GM12872 (cell line): Measurements from ENCODE around the gene RAB3C.

Experiments
- TF ChIP-seq, protein P1 (sequence below): IDR thresholded peaks from 3 replicates; pipeline ENCODE4 v1.5.1; 2011; ENCODE audit warnings: low read depth, mild to moderate bottlenecking, low read length, moderate library complexity; ENCODE audit not compliant: insufficient read depth

Gene RAB3C, protein sequence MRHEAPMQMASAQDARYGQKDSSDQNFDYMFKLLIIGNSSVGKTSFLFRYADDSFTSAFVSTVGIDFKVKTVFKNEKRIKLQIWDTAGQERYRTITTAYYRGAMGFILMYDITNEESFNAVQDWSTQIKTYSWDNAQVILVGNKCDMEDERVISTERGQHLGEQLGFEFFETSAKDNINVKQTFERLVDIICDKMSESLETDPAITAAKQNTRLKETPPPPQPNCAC

DNA sequence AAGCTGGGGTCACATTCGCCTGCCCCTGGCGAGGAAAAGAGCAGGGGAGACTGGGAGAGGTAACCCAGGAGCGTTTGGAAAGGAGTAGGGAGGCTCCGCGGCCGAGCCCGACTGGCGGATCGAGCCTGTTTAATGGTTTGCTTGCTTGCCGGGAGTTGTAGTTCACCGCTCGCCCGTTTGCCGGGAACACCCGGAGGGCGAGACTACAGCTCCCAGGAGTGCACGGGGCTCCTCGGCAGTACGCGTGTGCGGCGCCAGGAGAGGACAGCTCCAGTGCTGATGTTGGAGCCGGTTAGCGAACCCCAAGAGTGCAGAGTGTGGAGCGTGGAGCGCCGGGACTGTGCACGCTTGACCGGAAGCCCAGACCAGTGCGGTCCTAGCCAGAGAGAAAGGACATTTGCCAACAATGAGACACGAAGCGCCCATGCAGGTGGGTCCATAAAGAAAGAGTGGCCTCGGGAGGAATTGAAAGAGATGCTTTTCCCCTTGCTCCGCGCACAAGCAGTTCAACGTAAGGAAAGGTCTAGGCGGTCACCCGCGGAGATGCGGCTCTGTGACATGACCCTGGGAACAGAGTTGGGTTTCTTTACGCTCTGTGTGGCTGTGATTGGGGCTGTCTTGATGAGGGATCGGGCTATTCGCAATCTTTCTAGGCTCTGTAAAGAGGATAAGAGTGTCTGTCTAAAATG, at the start of gene RAB3C:
Gene RAB3C, plus strand, starts transcription at position 273 of the 689 bp plus-strand sequence. Its CDS starts 134 bp downstream, at position 407.
- TF ChIP-seq, protein P1, sequence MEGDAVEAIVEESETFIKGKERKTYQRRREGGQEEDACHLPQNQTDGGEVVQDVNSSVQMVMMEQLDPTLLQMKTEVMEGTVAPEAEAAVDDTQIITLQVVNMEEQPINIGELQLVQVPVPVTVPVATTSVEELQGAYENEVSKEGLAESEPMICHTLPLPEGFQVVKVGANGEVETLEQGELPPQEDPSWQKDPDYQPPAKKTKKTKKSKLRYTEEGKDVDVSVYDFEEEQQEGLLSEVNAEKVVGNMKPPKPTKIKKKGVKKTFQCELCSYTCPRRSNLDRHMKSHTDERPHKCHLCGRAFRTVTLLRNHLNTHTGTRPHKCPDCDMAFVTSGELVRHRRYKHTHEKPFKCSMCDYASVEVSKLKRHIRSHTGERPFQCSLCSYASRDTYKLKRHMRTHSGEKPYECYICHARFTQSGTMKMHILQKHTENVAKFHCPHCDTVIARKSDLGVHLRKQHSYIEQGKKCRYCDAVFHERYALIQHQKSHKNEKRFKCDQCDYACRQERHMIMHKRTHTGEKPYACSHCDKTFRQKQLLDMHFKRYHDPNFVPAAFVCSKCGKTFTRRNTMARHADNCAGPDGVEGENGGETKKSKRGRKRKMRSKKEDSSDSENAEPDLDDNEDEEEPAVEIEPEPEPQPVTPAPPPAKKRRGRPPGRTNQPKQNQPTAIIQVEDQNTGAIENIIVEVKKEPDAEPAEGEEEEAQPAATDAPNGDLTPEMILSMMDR = no peak

DNA sequence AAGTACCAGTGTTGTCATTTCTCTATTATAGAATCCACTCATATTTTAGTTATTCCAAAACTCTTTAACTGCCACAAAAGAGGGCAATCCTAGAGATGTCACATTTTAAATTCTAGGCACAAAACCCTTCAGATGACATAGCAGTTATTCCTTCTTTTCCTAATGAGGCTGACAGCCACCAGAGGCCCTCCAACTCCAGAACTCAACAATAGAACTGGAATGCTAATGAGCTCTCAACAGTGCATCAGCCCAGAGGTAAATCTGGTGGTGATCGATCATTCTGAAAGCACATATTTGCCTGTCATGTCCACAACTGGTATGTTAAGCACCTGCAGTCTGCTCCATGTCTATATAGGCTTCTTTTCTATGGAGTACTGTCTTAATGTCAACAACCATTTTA, 40.2 kb upstream of the RAB3C start:
- TF ChIP-seq, protein P1 = no peak

DNA sequence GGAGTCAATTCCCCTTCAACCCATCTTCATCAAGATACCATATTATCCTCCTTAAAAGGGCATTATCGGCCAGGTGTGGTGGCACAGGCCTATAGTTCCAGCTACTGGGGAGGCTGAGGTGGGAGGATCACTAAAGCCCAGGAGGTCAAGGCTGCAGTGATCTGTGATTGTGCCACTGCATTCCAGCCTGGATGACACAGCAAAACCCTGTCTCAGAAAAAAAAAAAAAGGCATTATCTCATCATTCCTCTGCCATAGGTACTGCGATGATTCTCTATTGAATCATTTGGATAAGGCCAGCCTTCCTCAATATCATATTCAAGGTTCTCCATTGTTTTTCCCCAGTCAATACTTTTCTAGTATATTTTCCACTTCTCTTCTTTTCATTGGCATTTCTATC, 39.2 kb upstream of the RAB3C start:
- TF ChIP-seq, protein P1 = no peak

DNA sequence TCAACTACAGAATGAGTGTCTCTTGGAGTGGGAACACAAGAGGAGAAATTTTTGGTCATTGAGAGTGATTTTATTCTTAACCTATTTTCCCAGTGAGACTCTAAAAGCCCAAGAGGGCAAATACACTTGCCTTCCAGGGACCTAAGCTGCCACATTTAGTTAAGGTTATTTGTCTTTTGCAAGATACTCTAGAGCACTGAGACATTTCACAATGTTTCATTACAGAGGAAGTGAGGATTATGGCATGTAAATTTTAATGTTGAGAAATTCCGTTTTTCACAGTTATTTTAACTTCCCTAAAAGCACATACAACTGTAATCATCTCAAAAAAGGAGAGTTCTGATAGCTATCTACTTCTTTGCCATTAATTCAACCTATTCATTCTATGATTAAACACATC, 38.7 kb upstream of the RAB3C start:
- TF ChIP-seq, protein P1 = no peak

DNA sequence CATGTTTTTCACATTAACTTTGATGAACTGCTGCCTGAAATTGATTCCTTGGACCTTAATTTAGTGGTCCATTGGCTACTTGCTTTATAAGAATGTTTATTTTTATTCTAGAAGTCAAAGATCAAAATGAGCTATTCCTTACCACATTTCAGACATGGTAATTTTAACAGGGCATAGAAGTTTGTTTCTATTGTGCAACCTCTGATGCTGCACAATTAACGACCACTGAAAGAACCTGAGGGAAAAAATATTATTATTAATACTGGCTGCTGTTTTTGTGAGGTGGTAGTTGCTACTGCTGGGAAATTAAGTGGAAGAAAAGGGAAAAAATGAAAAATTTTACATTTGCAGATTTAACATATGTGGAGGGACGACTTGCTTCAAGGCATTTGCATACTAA, 37.9 kb upstream of the RAB3C start:
- TF ChIP-seq, protein P1 = no peak

DNA sequence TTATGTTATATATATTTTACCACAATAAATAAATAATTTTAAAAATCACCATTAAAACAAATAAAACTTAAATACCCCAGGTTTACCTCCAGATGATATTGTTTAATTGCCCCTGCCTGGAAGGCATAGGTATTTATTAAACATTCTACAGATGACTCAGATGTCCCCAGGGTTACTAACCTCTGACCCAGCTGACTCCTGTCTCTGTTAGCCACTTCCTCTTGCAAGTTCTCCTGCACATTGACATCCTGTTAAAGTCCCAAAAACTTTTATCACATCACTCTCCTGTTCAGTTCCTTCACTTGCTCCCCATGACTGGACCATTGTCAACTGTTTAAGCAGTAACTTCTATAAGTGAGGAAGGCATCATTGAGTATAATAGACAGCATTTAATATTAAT, 37.0 kb upstream of the RAB3C start:
- TF ChIP-seq, protein P1 = no peak

DNA sequence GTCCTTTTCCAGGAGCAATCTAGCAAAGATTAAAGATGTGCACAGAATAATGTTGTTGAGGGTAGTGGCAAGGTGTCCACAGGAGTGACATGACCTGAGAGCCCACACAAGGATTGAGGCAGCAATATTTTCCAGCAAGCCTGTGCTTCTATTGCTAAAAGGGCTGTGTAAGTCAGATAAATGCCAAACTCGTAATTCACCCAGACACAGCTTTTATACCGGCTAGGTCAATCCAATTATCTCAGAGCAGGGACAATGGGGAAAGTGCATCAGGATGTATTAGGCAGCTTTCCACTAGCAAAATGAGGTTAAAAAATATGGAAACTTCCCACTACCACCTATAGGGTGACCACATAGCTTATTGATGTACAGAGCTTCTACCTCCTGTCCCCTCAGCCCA, 34.8 kb upstream of the RAB3C start:
- TF ChIP-seq, protein P1 = no peak
